Breast epithelium (tissue), 3 donors: ENCODE results near the gene CDCA4.

ENCODE experiments used
- CTCF ChIP-seq, 3 donors: fragments of 450-650 bp; IDR thresholded peaks; one replicate each; pipeline ENCODE4 v1.5.1; 2016 to 2017; ENCODE audit warnings: antibody characterized with exemption in 3 of 3, mild to moderate bottlenecking in 3 of 3, moderate library complexity in 3 of 3
- POLR2A ChIP-seq: fragments of 450-650 bp; IDR thresholded peaks from one replicate; pipeline ENCODE4 v1.6.1; 2016; ENCODE audit warnings: antibody characterized with exemption, mild to moderate bottlenecking, moderate library complexity

GRCh38 chr14:104993808-104994591 is 26.9 kb downstream of the CDCA4 start:
- no peak for TF ChIP-seq POLR2A
- TF ChIP-seq CTCF (IDR thresholded peaks at IDR 0.05), result no peak
